NB4 (cell line): ENCODE measurements around the gene SLC9A6.
"Not testable (repeated sequence)": the region's sequence is repeated elsewhere in the genome, so short reads cannot be mapped to it uniquely, and the experiment has no call there.

Source experiments
- DNase-seq: peaks from one replicate; pipeline ENCODE4 v3.0.0; 2010; ENCODE audit warnings: low read depth
- H3K4me3 ChIP-seq: one replicate; pipeline ENCODE4 v1.5.1; 2011; ENCODE audit warnings: mild to moderate bottlenecking, low read depth, low read length, moderate library complexity
- CTCF ChIP-seq: IDR thresholded peaks from one replicate; pipeline ENCODE4 v1.5.1; 2012; ENCODE audit warnings: low read depth, low read length
- MAX ChIP-seq: IDR thresholded peaks from 2 replicates; pipeline ENCODE4 v1.6.1; 2011; ENCODE audit warnings: low read depth, low read length
- MYC ChIP-seq: IDR thresholded peaks from 2 replicates; pipeline ENCODE4 v1.6.1; 2011; ENCODE audit warnings: low read depth, low read length
- POLR2A ChIP-seq: IDR thresholded peaks from 2 replicates; pipeline ENCODE4 v1.6.1; 2011; ENCODE audit warnings: mild to moderate bottlenecking; ENCODE audit not compliant: insufficient read length; ENCODE audit errors: extremely low read depth

Gene SLC9A6

DNA sequence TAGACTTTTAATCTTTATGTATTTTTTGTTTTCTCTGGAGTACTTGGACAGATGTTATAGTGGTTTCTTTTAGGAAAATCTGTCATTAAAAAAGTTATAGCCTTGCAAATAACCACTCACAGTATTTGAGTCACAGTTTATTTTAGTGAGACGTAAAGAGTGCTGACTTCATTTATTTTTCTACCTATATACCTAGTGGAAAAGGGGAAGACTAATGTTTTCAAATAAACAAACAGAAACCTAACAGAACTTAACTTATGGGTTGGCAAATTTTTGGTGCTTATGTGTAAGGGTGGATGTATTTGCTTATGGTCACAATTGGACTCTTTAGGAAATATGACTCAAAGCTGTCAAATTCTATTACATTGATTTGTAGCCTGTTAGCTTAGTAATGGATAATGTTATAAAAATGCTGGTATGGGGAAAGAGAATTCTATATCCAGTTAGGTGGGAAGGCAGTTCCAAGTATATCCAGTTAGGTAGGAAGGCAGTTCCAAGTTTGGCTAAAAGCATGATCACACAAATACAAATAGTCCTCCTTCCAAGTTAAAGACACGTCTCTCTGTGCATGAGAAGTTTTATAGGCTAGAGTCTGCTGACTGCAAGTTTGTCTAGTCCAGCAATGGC lies 61.9 kb downstream of the SLC9A6 start:
- H3K4me3 ChIP-seq = no peak overlapping the region
- no peak for TF ChIP-seq MYC
- TF ChIP-seq POLR2A = no peak
- TF ChIP-seq MAX = no peak
- TF ChIP-seq CTCF = no peak
- DNase-seq = no peak

GRCh38 chrX:136047969-136048368 lies 62.7 kb downstream of the SLC9A6 start:
- DNase-seq = no peak
- no peak overlapping the region for H3K4me3 ChIP-seq
- TF ChIP-seq MAX = no peak
- TF ChIP-seq CTCF = no peak
- TF ChIP-seq MYC = no peak
- TF ChIP-seq POLR2A = no peak

DNA sequence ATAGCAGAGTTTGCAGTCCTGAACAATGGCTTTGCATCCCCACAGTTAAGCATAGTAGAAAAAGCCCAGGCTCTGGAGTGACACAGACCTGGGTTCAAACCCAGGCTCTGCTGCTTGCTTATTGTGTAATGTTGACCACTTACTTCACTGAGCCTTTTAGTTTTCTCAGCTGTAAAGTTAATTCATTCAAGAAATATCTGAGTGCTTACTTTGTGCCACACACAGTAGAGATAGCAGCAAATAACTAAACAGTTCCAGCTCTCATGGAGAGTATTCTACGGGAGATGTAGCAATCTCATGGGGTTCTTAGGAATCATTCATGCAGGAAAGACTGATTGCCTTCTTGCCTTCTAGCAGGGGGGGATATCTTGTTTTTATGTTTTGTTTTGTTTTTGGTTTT lies 63.2 kb downstream of the SLC9A6 start:
- no peak for DNase-seq
- no peak for TF ChIP-seq MAX
- no peak overlapping the region for H3K4me3 ChIP-seq

DNA sequence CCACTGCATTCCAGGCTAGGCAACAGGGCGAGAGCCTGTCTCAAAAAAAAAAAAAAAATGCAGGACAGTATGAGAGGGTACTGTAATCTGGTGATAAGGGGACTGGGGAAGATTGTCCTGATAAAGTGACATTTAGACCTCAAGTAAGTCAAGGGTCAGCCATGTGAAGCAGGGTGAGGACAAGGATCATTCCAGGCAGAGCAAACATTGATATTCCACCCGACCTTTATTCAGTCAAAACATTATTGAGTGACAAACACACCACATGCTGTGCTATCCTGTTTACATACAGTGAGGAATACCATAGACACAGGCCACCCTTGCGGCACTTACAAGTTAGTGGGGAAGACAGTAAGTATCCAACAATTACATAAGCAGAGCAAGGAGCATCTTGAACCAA lies 64.4 kb downstream of the SLC9A6 start:
- H3K4me3 ChIP-seq = no peak overlapping the region
- DNase-seq = no peak
- TF ChIP-seq CTCF (no peak), POLR2A (no peak), MAX (no peak), MYC (no peak)

GRCh38 chrX:136050875-136051274 lies 65.6 kb downstream of the SLC9A6 start:
- not testable (repeated sequence) for H3K4me3 ChIP-seq

GRCh38 chrX:136051611-136052010 lies 66.4 kb downstream of the SLC9A6 start:
- H3K4me3 ChIP-seq = no peak overlapping the region
- TF ChIP-seq CTCF = no peak
- TF ChIP-seq MYC = no peak

More at GRCh38 chrX:136050875-136051274, 65.6 kb downstream of the SLC9A6 start:
- not testable (repeated sequence) for DNase-seq

GRCh38 chrX:136055651-136056221 lies 70.5 kb downstream of the SLC9A6 start:
- H3K4me3 ChIP-seq = no peak overlapping the region
- DNase-seq = no peak
- TF ChIP-seq CTCF (no peak), MYC (no peak), MAX (no peak), POLR2A (no peak)

More at GRCh38 chrX:136051611-136052010, 66.4 kb downstream of the SLC9A6 start:
- no peak for DNase-seq
